Activated B cell treated with CpG ODN at 0.5 μM for 24 hours (primary cell): Measurements from ENCODE around the gene PPM1G. TPM values are rescaled to one million over a fixed set of nuclear protein-coding genes. Genes with fewer than 3 reads are reported as not detected.

Source experiments
- ATAC-seq: fragments of 200-7000 bp; cut with Tn5 transposase; one replicate; pipeline ENCODE4 v1.10.0; 2021; ENCODE audit warnings: low read depth, mild to moderate bottlenecking, moderate library complexity
- CTCF ChIA-PET: fragments of 350-600 bp; sonication (Branson Sonifier 250); formaldehyde crosslinking; loops from one replicate; lab custom pipeline; 2021; ENCODE audit warnings: antibody characterized with exemption; lab: Charles Lee
- POLR2A ChIA-PET: fragments of 350-600 bp; sonication (Branson Sonifier 250); formaldehyde crosslinking; loops from one replicate; lab custom pipeline; 2021; ENCODE audit warnings: antibody characterized with exemption; lab: Charles Lee
- DNase-seq: peaks from one replicate; pipeline ENCODE4 v3.0.0; 2022
- H3K27ac Mint-ChIP-seq: one replicate; pipeline ENCODE4 v1.8.0; 2020; ENCODE audit warnings: mixed read lengths
- H3K27me3 Mint-ChIP-seq: one replicate; pipeline ENCODE4 v1.8.0; 2021; ENCODE audit warnings: mixed read lengths
- H3K36me3 Mint-ChIP-seq: one replicate; pipeline ENCODE4 v1.8.0; 2021; ENCODE audit warnings: low read depth, mixed read lengths
- H3K4me1 Mint-ChIP-seq: one replicate; pipeline ENCODE4 v1.8.0; 2021; ENCODE audit warnings: mixed read lengths
- H3K4me3 Mint-ChIP-seq: one replicate; pipeline ENCODE4 v1.8.0; 2020; ENCODE audit warnings: mild to moderate bottlenecking, mixed read lengths
- H3K9me3 Mint-ChIP-seq: one replicate; pipeline ENCODE4 v1.8.0; 2020; ENCODE audit warnings: mixed read lengths
- intact Hi-C: fragments of 100-400 bp; cut with micrococcal nuclease; formaldehyde crosslinking; loops from one replicate; pipeline ENCODE4 v1.15.1; 2024
- total RNA-seq: library from RNA; stranded (reverse); gene quantifications from 2 replicates; pipeline ENCODE4 v1.2.3, GENCODE V29; 2022
- TF ChIP-seq, protein P1 (sequence below): fragments of 200-600 bp; IDR thresholded peaks from one replicate; pipeline ENCODE4 v1.8.0; 2022; ENCODE audit warnings: antibody characterized with exemption, mild to moderate bottlenecking

PPM1G gene
- total RNA-seq, 1 donor from 2014 or later, result 74.7 TPM

GRCh38 chr2:27445615-27446014 is 36.2 kb upstream of the PPM1G start:
- no peaks in the 10 kb centered on the region for H3K27me3 Mint-ChIP-seq
- peaks cover 13% of the 10 kb centered on the region for H3K4me1 Mint-ChIP-seq
- no peak for DNase-seq
- intact Hi-C loops, result no loop called here
- no peak overlapping the region for H3K4me3 Mint-ChIP-seq
- ATAC-seq, result no peak
- POLR2A ChIA-PET, result no interaction called here
- CTCF ChIA-PET, result no interaction called here
- H3K27ac Mint-ChIP-seq, result no peak overlapping the region
- TF ChIP-seq, protein P1, sequence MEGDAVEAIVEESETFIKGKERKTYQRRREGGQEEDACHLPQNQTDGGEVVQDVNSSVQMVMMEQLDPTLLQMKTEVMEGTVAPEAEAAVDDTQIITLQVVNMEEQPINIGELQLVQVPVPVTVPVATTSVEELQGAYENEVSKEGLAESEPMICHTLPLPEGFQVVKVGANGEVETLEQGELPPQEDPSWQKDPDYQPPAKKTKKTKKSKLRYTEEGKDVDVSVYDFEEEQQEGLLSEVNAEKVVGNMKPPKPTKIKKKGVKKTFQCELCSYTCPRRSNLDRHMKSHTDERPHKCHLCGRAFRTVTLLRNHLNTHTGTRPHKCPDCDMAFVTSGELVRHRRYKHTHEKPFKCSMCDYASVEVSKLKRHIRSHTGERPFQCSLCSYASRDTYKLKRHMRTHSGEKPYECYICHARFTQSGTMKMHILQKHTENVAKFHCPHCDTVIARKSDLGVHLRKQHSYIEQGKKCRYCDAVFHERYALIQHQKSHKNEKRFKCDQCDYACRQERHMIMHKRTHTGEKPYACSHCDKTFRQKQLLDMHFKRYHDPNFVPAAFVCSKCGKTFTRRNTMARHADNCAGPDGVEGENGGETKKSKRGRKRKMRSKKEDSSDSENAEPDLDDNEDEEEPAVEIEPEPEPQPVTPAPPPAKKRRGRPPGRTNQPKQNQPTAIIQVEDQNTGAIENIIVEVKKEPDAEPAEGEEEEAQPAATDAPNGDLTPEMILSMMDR, result no peak
- peaks cover 57% of the 10 kb centered on the region for H3K36me3 Mint-ChIP-seq
- no peaks in the 10 kb centered on the region for H3K9me3 Mint-ChIP-seq

GRCh38 chr2:27445155-27445554 is 35.8 kb upstream of the PPM1G start:
- ChIA-PET CTCF (no interaction called here), POLR2A (no interaction called here)
- intact Hi-C loops, result no loop called here
- Mint-ChIP-seq H3K9me3 (no peaks in the 10 kb centered on the region), H3K36me3 (peaks cover 61% of the 10 kb centered on the region), H3K4me3 (no peak overlapping the region), H3K4me1 (peaks cover 13% of the 10 kb centered on the region), H3K27me3 (no peaks in the 10 kb centered on the region), H3K27ac (no peak overlapping the region)
- TF ChIP-seq, protein P1, result no peak
- ATAC-seq, result no peak
- no peak for DNase-seq

DNA sequence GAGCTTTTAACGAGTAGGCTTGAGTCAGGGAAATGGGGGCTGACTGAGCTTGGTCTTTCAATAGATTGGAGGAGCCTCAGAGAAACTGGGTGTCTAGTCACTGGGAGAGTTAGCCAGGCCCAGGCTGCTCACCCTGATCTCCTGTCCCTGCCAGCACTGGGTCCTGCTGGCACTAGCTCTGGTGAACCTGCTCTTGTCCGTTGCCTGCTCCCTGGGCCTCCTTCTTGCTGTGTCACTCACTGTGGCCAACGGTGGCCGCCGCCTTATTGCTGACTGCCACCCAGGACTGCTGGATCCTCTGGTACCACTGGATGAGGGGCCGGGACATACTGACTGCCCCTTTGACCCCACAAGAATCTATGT is 33.5 kb upstream of the PPM1G start:
- Mint-ChIP-seq H3K27me3 (no peaks in the 10 kb centered on the region), H3K27ac (no peak overlapping the region), H3K4me3 (peak overlapping the region; percentile 46), H3K4me1 (peaks cover 13% of the 10 kb centered on the region), H3K36me3 (peaks cover 65% of the 10 kb centered on the region), H3K9me3 (no peaks in the 10 kb centered on the region)
- ATAC-seq, result no peak
- DNase-seq, result no peak
- TF ChIP-seq, protein P1, result no peak
- ChIA-PET CTCF (no interaction called here), POLR2A (no interaction called here)
- intact Hi-C loops, result loop anchor here (1.0 to 5.0 kb wide), 4 partner anchors 15 to 71 kb away; partner anchors contain the start of genes EIF2B4, IFT172, NRBP1 and PPM1G

- H3K27me3 Mint-ChIP-seq, result no peaks in the 10 kb centered on the region
- H3K9me3 Mint-ChIP-seq, result no peaks in the 10 kb centered on the region
- DNase-seq, result peak; percentile 68
- peak; percentile 98 for ATAC-seq
- H3K36me3 Mint-ChIP-seq, result peaks cover 64% of the 10 kb centered on the region
- H3K4me1 Mint-ChIP-seq, result peaks cover 13% of the 10 kb centered on the region
- intact Hi-C loops, result loop anchor here (1.0 to 5.0 kb wide), 4 partner anchors 14 to 70 kb away; partner anchors contain the start of genes EIF2B4, IFT172, NRBP1 and PPM1G
- peak within 1 kb of the TSS; percentile 30 for H3K27ac Mint-ChIP-seq
- H3K4me3 Mint-ChIP-seq, result peak within 1 kb of the TSS; percentile 52
- TF ChIP-seq, protein P1, result no peak
- ChIA-PET CTCF (no interaction called here), POLR2A (no interaction called here)
Observed at GRCh38 chr2:27441958-27442919, 32.8 kb upstream of the PPM1G start, which contains the start of gene KRTCAP3. Gene KRTCAP3, plus strand, starts transcription at chr2:27442381. Its CDS starts 32 bp downstream, at chr2:27442413.
